ENCODE results near the gene DBN1. TPM values are rescaled to one million over a fixed set of nuclear protein-coding genes. Genes with fewer than 3 reads are reported as not detected.
A peak's percentile ranks its signal among the peaks of the same experiment; 100 is the strongest.

DBN1 gene
- total RNA-seq, 1 experiment from 2014 or later = 127 TPM

DNA sequence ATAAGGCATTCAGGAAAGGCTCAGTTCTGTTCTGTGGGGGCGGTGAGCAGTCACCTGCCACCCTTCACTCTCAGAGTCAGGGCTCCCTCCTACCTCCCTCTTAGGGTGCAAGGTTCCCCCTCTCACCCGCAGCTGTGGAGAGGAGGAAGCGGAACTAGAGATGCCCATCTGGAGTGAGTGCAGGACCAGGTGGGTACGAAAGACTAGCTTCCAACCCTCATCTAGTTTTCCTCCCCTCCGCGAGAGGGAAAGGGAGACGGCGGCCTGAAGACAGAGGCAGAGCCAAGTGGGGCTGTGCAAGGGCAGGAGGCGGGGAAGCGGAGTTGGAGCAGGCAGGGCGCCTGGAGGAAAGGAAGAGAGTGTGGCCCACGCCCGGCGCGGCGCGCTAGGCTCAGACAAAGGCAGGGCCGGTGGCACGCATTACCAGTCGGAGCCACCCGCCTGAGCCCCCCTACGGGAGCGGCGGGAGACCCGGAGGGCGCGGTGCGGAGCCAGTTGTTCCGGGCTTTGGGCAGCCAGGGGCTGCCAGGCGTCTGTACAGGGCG lies 19.5 kb downstream of the DBN1 start:
- Histone ChIP-seq H3K4me2 (ENCODE audit: low read length) (peak overlapping the region; percentile 99), H3K79me2 (ENCODE audit: low read length) (peaks cover 12% of the 10 kb centered on the region), H3K4me3 (ENCODE audit: low read length) (peak overlapping the region; percentile 88), H3K36me3 (ENCODE audit: low read depth, low read length) (peaks cover 5% of the 10 kb centered on the region), H3F3A (ENCODE audit: low read length, unreplicated experiment) (peaks cover 8% of the 10 kb centered on the region), H4K20me1 (ENCODE audit: low read length) (peaks cover 14% of the 10 kb centered on the region; the same call in 1 of the 2 replicates), H2AFZ (ENCODE audit: low read length) (peak overlapping the region; percentile 60; the same call in 1 of the 2 replicates), H3K9me3 (ENCODE audit: low read length) (no peaks in the 10 kb centered on the region), H3K27ac (ENCODE audit: low read length) (no peak overlapping the region), H3K9me2 (replicated peaks; ENCODE audit: low read length) (no peaks in the 10 kb centered on the region), H3K9ac (ENCODE audit: low read length) (peak overlapping the region; percentile 80), H3K27me3 (ENCODE audit: low read length) (no peaks in the 10 kb centered on the region), H3K4me1 (ENCODE audit: insufficient read depth, low read length) (peaks cover 18% of the 10 kb centered on the region; the same call in 1 of the 2 replicates)
- ATAC-seq (peak; percentile 2; the same call in 1 of the 2 replicates), DNase-seq (no peak)
- TF ChIP-seq EZH2phosphoT487 (IDR thresholded peaks at IDR 0.05; ENCODE audit: borderline replicate concordance, low read length) (no peak), EZH2 (IDR thresholded peaks at IDR 0.05; ENCODE audit: low read length, unreplicated experiment) (no peak)
- TF ChIP-seq, protein P1, sequence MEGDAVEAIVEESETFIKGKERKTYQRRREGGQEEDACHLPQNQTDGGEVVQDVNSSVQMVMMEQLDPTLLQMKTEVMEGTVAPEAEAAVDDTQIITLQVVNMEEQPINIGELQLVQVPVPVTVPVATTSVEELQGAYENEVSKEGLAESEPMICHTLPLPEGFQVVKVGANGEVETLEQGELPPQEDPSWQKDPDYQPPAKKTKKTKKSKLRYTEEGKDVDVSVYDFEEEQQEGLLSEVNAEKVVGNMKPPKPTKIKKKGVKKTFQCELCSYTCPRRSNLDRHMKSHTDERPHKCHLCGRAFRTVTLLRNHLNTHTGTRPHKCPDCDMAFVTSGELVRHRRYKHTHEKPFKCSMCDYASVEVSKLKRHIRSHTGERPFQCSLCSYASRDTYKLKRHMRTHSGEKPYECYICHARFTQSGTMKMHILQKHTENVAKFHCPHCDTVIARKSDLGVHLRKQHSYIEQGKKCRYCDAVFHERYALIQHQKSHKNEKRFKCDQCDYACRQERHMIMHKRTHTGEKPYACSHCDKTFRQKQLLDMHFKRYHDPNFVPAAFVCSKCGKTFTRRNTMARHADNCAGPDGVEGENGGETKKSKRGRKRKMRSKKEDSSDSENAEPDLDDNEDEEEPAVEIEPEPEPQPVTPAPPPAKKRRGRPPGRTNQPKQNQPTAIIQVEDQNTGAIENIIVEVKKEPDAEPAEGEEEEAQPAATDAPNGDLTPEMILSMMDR (conservative IDR thresholded peaks at IDR 0.05; ENCODE audit: low read depth, low read length) = no peak
- ChIA-PET CTCF (interaction anchor here (1.1 to 3.4 kb wide), 4 partner anchors 51 to 135 kb away, joined by 4 to 36 read pairs (median 4); no protein-coding TSS in a partner anchor), POLR2A (ENCODE audit: unreplicated experiment) (interaction anchor here (0.5 to 0.7 kb wide), 2 partner anchors 44 to 51 kb away, joined by 3 to 4 read pairs; no protein-coding TSS in a partner anchor)
- intact Hi-C loops (cut with micrococcal nuclease) = loop anchor here (1.0 to 2.0 kb wide), 5 partner anchors 27 to 145 kb away; partner anchors contain the start of gene GRK6
- BruUV-seq (replicated peaks) = no TSS peak

DNA sequence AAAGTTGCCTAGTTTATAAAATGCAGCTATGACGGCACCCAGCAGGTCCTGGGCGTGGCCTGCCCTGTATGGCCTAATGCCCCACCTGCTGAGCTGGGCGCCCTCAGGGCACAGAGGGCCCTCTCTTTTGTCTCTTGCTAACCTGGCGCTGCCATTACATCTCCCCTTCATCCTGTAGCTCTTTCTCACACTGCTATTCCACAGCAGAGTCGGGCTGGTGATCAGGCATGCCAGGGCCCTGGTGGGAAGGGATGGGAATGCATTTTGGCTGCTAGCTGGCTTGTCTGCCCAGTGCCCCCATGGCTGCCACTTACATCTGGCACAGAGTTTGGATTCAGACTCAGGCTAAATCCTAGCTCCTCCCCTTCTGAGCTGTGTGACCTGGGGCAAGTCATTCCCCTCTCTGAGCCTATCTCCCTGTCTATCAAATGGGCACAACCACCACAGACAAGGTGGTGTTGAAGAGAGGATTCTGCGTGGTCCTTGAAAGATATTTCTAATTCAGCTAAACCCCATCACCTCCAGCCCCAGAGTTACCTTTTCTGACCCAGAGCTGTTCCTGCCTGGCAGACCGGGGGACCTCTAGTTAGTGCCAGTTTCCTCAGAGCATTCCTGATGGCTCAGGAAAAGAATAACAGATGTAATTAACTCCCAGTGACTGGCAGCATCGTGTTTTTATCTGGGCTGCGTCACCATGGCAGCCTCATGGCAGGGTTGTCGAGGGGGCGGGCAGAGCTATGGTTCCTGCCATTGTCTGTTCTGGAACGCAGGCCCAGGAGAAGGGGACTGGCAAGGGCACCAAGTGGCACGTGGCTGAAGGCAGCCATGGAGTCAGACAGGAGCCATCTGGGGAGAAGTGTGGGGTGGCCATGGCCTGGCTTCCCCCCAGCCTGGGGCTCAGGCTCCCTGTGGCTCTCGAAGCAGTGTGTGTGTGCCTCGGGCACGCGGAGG lies 20.5 kb downstream of the DBN1 start:
- peak overlapping the region; percentile 99; the same call in 1 of the 2 replicates for H3K4me2 ChIP-seq (ENCODE audit: low read length)
- H3K4me1 ChIP-seq (ENCODE audit: insufficient read depth, low read length) = peaks cover 28% of the 10 kb centered on the region
- H3K4me3 ChIP-seq (ENCODE audit: low read length) = no peak overlapping the region
- no peaks in the 10 kb centered on the region for H3K9me3 ChIP-seq (ENCODE audit: low read length)
- H2AFZ ChIP-seq (ENCODE audit: low read length) = no peak overlapping the region
- POLR2A ChIA-PET (ENCODE audit: unreplicated experiment) = interaction anchor here (0.6 kb wide), 1 partner anchor 101 kb away, joined by 5 read pairs; the partner anchor contains the start of gene LMAN2
- TF ChIP-seq, protein P1 (conservative IDR thresholded peaks at IDR 0.05; ENCODE audit: low read depth, low read length) = no peak; the same call in 1 of the 2 replicates
- TF ChIP-seq EZH2 (IDR thresholded peaks at IDR 0.05; ENCODE audit: low read length, unreplicated experiment) = no peak
- TF ChIP-seq EZH2phosphoT487 (IDR thresholded peaks at IDR 0.05; ENCODE audit: borderline replicate concordance, low read length) = no peak
- H3K9me2 ChIP-seq (replicated peaks; ENCODE audit: low read length) = no peaks in the 10 kb centered on the region
- H3K79me2 ChIP-seq (ENCODE audit: low read length) = peaks cover 20% of the 10 kb centered on the region
- CTCF ChIA-PET = interaction anchor here (0.8 to 3.4 kb wide), 4 partner anchors 49 to 64 kb away, joined by 3 to 36 read pairs (median 4); no protein-coding TSS in a partner anchor
- no peak overlapping the region for H3K9ac ChIP-seq (ENCODE audit: low read length)
- H3K27ac ChIP-seq (ENCODE audit: low read length) = no peak overlapping the region
- H4K20me1 ChIP-seq (ENCODE audit: low read length) = peaks cover 8% of the 10 kb centered on the region; the same call in 1 of the 2 replicates
- intact Hi-C loops (cut with micrococcal nuclease) = no loop called here
- no TSS peak for BruUV-seq (replicated peaks)
- ATAC-seq (no peak), DNase-seq (no peak)
- no peaks in the 10 kb centered on the region for H3K27me3 ChIP-seq (ENCODE audit: low read length)
- H3K36me3 ChIP-seq (ENCODE audit: low read depth, low read length) = peaks cover 1% of the 10 kb centered on the region
- H3F3A ChIP-seq (ENCODE audit: low read length, unreplicated experiment) = peaks cover 15% of the 10 kb centered on the region

Measured in PC-3 (cell line).